ENCODE data around the gene USP43. TPM values are rescaled to one million over a fixed set of nuclear protein-coding genes. Genes with fewer than 3 reads are reported as not detected.
A peak's percentile ranks its signal among the peaks of the same experiment; 100 is the strongest.

Gene USP43
- total and polyA plus RNA-seq, 2 donors: 0.43 to 0.74 TPM

- no peak for DNase-seq (ENCODE audit: extremely low spot score)
- no peaks in the 10 kb centered on the region for H3K36me3 ChIP-seq (ENCODE audit: insufficient read depth)
- WGBS: 80% methylated on average over 15 of the region's 15 CpGs
Measured at GRCh38 chr17:9702914-9703780, 57.8 kb downstream of the USP43 start.

GRCh38 chr17:9703781-9704082 is 58.4 kb downstream of the USP43 start:
- WGBS: 76% methylated on average over 3 of the region's 3 CpGs
- Histone ChIP-seq H3K4me1 (ENCODE audit: insufficient read depth) (no peaks in the 10 kb centered on the region), H3K4me3 (ENCODE audit: low read depth, low read length) (no peak overlapping the region), H3K36me3 (ENCODE audit: insufficient read depth) (no peaks in the 10 kb centered on the region), H3K27ac (ENCODE audit: low read depth) (no peak overlapping the region)
- no peak for DNase-seq (ENCODE audit: extremely low spot score)

More at GRCh38 chr17:9702914-9703780, 57.8 kb downstream of the USP43 start:
- H3K4me1 ChIP-seq (ENCODE audit: insufficient read depth): no peaks in the 10 kb centered on the region
- H3K27ac ChIP-seq (ENCODE audit: low read depth): no peak overlapping the region
- no peak overlapping the region for H3K4me3 ChIP-seq (ENCODE audit: low read depth, low read length)

GRCh38 chr17:9705745-9706144 is 60.4 kb downstream of the USP43 start:
- Histone ChIP-seq H3K4me3 (ENCODE audit: low read depth, low read length) (no peak overlapping the region), H3K27ac (ENCODE audit: low read depth) (no peak overlapping the region), H3K4me1 (ENCODE audit: insufficient read depth) (no peaks in the 10 kb centered on the region), H3K36me3 (ENCODE audit: insufficient read depth) (no peaks in the 10 kb centered on the region)
- 94% methylated on average over 1 of the region's 1 CpG for WGBS
- DNase-seq (ENCODE audit: extremely low spot score): no peak

- no peak overlapping the region for H3K27ac ChIP-seq (ENCODE audit: low read depth)
- no peak overlapping the region for H3K4me3 ChIP-seq (ENCODE audit: low read depth, low read length)
- no peaks in the 10 kb centered on the region for H3K4me1 ChIP-seq (ENCODE audit: insufficient read depth)
- no peaks in the 10 kb centered on the region for H3K36me3 ChIP-seq (ENCODE audit: insufficient read depth)
- DNase-seq (ENCODE audit: extremely low spot score): no peak
- WGBS: 90% methylated on average over 4 of the region's 4 CpGs
Measured at GRCh38 chr17:9707948-9708347, 62.6 kb downstream of the USP43 start.

GRCh38 chr17:9714801-9715200 is 69.5 kb downstream of the USP43 start:
- Histone ChIP-seq H3K4me3 (ENCODE audit: low read depth, low read length) (no peak overlapping the region), H3K27ac (ENCODE audit: low read depth) (no peak overlapping the region)

GRCh38 chr17:9715503-9716016 is 70.2 kb downstream of the USP43 start:
- no peak overlapping the region for H3K27ac ChIP-seq (ENCODE audit: low read depth)
- no peak overlapping the region for H3K4me3 ChIP-seq (ENCODE audit: low read depth, low read length)
- WGBS: 98% methylated on average over 1 of the region's 1 CpG
- no peak for DNase-seq (ENCODE audit: extremely low spot score)
- no peaks in the 10 kb centered on the region for H3K4me1 ChIP-seq (ENCODE audit: insufficient read depth)
- no peaks in the 10 kb centered on the region for H3K36me3 ChIP-seq (ENCODE audit: insufficient read depth)

More at GRCh38 chr17:9714801-9715200, 69.5 kb downstream of the USP43 start:
- DNase-seq (ENCODE audit: extremely low spot score): no peak
- no peaks in the 10 kb centered on the region for H3K36me3 ChIP-seq (ENCODE audit: insufficient read depth)
- whole genome bisulfite sequencing: 89% methylated on average over 6 of the region's 6 CpGs
- H3K4me1 ChIP-seq (ENCODE audit: insufficient read depth): no peaks in the 10 kb centered on the region

- Histone ChIP-seq H3K36me3 (ENCODE audit: insufficient read depth) (no peaks in the 10 kb centered on the region), H3K27ac (ENCODE audit: low read depth) (no peak overlapping the region), H3K4me3 (ENCODE audit: low read depth, low read length) (no peak overlapping the region), H3K4me1 (ENCODE audit: insufficient read depth) (no peaks in the 10 kb centered on the region)
- 37% methylated on average over 9 of the region's 9 CpGs for whole genome bisulfite sequencing
- DNase-seq (ENCODE audit: extremely low spot score): no peak
Measured at GRCh38 chr17:9725575-9725974, 80.3 kb downstream of the USP43 start.

- no peak for DNase-seq (ENCODE audit: extremely low spot score)
- Histone ChIP-seq H3K27ac (ENCODE audit: low read depth) (no peak overlapping the region), H3K4me1 (ENCODE audit: insufficient read depth) (no peaks in the 10 kb centered on the region), H3K36me3 (ENCODE audit: insufficient read depth) (no peaks in the 10 kb centered on the region), H3K4me3 (ENCODE audit: low read depth, low read length) (no peak overlapping the region)
- WGBS: 65% methylated on average over 6 of the region's 6 CpGs
Measured at GRCh38 chr17:9726291-9726690, 81.0 kb downstream of the USP43 start.

- H3K4me1 ChIP-seq (ENCODE audit: insufficient read depth): no peaks in the 10 kb centered on the region
- WGBS: 91% methylated on average over 18 of the region's 18 CpGs
- no peak overlapping the region for H3K4me3 ChIP-seq (ENCODE audit: low read depth, low read length)
- DNase-seq (ENCODE audit: extremely low spot score): no peak
- no peaks in the 10 kb centered on the region for H3K36me3 ChIP-seq (ENCODE audit: insufficient read depth)
- H3K27ac ChIP-seq (ENCODE audit: low read depth): no peak overlapping the region
Measured at GRCh38 chr17:9728005-9728404, 82.7 kb downstream of the USP43 start.

GRCh38 chr17:9728564-9728963 is 83.2 kb downstream of the USP43 start:
- Histone ChIP-seq H3K36me3 (ENCODE audit: insufficient read depth) (no peaks in the 10 kb centered on the region), H3K27ac (ENCODE audit: low read depth) (no peak overlapping the region), H3K4me3 (ENCODE audit: low read depth, low read length) (no peak overlapping the region), H3K4me1 (ENCODE audit: insufficient read depth) (no peaks in the 10 kb centered on the region)
- no peak for DNase-seq (ENCODE audit: extremely low spot score)
- WGBS: 50% methylated on average over 12 of the region's 12 CpGs

- no peak overlapping the region for H3K4me3 ChIP-seq (ENCODE audit: low read depth, low read length)
- H3K36me3 ChIP-seq (ENCODE audit: insufficient read depth): no peaks in the 10 kb centered on the region
- DNase-seq (ENCODE audit: extremely low spot score): peak; percentile 11
- H3K4me1 ChIP-seq (ENCODE audit: insufficient read depth): no peaks in the 10 kb centered on the region
- H3K27ac ChIP-seq (ENCODE audit: low read depth): no peak overlapping the region
- 2% methylated on average over 2 of the region's 2 CpGs for WGBS
Measured at GRCh38 chr17:9729034-9729650, 83.8 kb downstream of the USP43 start.

GRCh38 chr17:9729735-9730420 is 84.6 kb downstream of the USP43 start:
- H3K4me1 ChIP-seq (ENCODE audit: insufficient read depth): no peaks in the 10 kb centered on the region
- DNase-seq (ENCODE audit: extremely low spot score): no peak
- no peaks in the 10 kb centered on the region for H3K36me3 ChIP-seq (ENCODE audit: insufficient read depth)
- no peak overlapping the region for H3K27ac ChIP-seq (ENCODE audit: low read depth)
- WGBS: 81% methylated on average over 11 of the region's 11 CpGs
- no peak overlapping the region for H3K4me3 ChIP-seq (ENCODE audit: low read depth, low read length)

- Histone ChIP-seq H3K36me3 (ENCODE audit: insufficient read depth) (no peaks in the 10 kb centered on the region), H3K4me1 (ENCODE audit: insufficient read depth) (no peaks in the 10 kb centered on the region), H3K4me3 (ENCODE audit: low read depth, low read length) (no peak overlapping the region), H3K27ac (ENCODE audit: low read depth) (no peak overlapping the region)
- 51% methylated on average over 9 of the region's 9 CpGs for WGBS
- DNase-seq (ENCODE audit: extremely low spot score): no peak
Measured at GRCh38 chr17:9750524-9750923, 105.2 kb downstream of the USP43 start.

- Histone ChIP-seq H3K36me3 (ENCODE audit: insufficient read depth) (no peaks in the 10 kb centered on the region), H3K27ac (ENCODE audit: low read depth) (no peak overlapping the region), H3K4me3 (ENCODE audit: low read depth, low read length) (no peak overlapping the region), H3K4me1 (ENCODE audit: insufficient read depth) (no peaks in the 10 kb centered on the region)
- 62% methylated on average over 3 of the region's 3 CpGs for WGBS
- no peak for DNase-seq (ENCODE audit: extremely low spot score)
Measured at GRCh38 chr17:9755083-9755482, 109.8 kb downstream of the USP43 start.

All from urinary bladder (tissue), 4 donors.